ENCODE results near the gene C11orf58.

C11orf58 gene

DNA sequence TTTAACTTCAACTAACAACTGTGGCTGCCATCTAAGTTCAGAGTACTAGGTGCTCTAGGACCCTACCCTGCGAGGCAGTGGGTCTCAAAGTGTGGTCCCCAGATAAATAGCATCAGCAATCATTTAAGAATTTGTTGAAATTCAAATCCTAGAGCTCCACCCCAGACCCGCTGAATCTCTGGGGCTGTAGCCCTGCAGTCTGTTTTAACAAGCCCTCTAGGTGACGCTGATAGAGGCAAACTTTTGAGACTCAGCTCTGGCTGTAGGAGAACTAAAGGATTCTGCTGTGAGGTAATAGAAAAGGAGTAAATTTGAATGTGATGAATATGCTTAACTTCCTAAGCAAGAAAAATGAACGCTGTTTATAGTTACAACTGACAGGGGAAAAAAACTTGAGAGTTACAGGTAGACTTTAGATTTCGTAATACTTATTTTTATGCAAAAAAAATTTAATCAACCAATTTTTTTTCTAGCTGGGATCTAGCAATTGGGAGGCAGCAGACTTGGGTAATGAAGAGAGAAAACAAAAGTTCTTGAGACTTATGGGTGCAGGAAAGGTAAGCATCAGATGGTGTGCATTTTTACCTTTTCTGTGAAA, 5.8 kb downstream of the C11orf58 start:
- Histone ChIP-seq H3K9me3 (ENCODE audit: severe bottlenecking) (no peaks in the 10 kb centered on the region), H3K36me3 (peaks cover 73% of the 10 kb centered on the region)

GRCh38 chr11:16745950-16746605, 7.6 kb downstream of the C11orf58 start:
- H3K27me3 ChIP-seq (ENCODE audit: insufficient read depth, low read depth, severe bottlenecking), result no peaks in the 10 kb centered on the region
- no peak overlapping the region for H3K4me3 ChIP-seq (ENCODE audit: low read depth, low read length)
- no peak overlapping the region for H3K27ac ChIP-seq
- no peaks in the 10 kb centered on the region for H3K9me3 ChIP-seq (ENCODE audit: severe bottlenecking)
- peaks cover 86% of the 10 kb centered on the region for H3K36me3 ChIP-seq
- no peak for DNase-seq
- TF ChIP-seq CTCF (IDR thresholded peaks at IDR 0.05; ENCODE audit: low read depth, low read length), result no peak

More for the DNA sequence above, 5.8 kb downstream of the C11orf58 start:
- Histone ChIP-seq H3K27me3 (ENCODE audit: insufficient read depth, low read depth, severe bottlenecking) (no peaks in the 10 kb centered on the region), H3K27ac (no peak overlapping the region), H3K4me3 (ENCODE audit: low read depth, low read length) (no peak overlapping the region)
- no peak for TF ChIP-seq CTCF (IDR thresholded peaks at IDR 0.05; ENCODE audit: low read depth, low read length)
- DNase-seq, result no peak

- peaks cover 100% of the 10 kb centered on the region for H3K36me3 ChIP-seq
- no peaks in the 10 kb centered on the region for H3K27me3 ChIP-seq (ENCODE audit: insufficient read depth, low read depth, severe bottlenecking)
- no peak for TF ChIP-seq CTCF (IDR thresholded peaks at IDR 0.05; ENCODE audit: low read depth, low read length)
- no peak for DNase-seq
- no peaks in the 10 kb centered on the region for H3K9me3 ChIP-seq (ENCODE audit: severe bottlenecking)
- no peak overlapping the region for H3K27ac ChIP-seq
- no peak overlapping the region for H3K4me3 ChIP-seq (ENCODE audit: low read depth, low read length)
These were observed 10.6 kb downstream of the C11orf58 start for GRCh38 chr11:16749092-16749491.

DNA sequence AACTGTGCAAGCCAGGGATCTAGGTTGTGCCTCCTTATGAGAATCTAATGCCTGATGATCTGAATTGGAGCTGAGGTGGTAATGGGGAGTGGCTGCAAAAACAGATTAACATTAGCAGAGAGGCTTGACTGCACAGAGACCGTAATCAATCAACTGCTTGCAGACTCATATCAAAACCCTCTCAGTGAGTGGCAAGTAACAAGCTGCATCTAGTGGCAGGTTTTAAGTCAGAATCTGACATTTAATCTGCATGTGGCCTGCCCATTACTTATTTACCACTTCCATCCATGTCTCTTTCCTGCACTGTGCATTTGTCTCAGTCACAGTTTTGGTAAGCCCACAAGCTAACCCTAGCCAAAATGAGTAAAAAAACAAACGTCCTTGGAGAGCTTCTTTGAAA, 11.2 kb downstream of the C11orf58 start:
- no peaks in the 10 kb centered on the region for H3K27me3 ChIP-seq (ENCODE audit: insufficient read depth, low read depth, severe bottlenecking)
- no peak for TF ChIP-seq CTCF (IDR thresholded peaks at IDR 0.05; ENCODE audit: low read depth, low read length)
- H3K9me3 ChIP-seq (ENCODE audit: severe bottlenecking), result no peaks in the 10 kb centered on the region
- no peak for DNase-seq
- H3K36me3 ChIP-seq, result peaks cover 97% of the 10 kb centered on the region
- H3K27ac ChIP-seq, result no peak overlapping the region
- no peak overlapping the region for H3K4me3 ChIP-seq (ENCODE audit: low read depth, low read length)

DNA sequence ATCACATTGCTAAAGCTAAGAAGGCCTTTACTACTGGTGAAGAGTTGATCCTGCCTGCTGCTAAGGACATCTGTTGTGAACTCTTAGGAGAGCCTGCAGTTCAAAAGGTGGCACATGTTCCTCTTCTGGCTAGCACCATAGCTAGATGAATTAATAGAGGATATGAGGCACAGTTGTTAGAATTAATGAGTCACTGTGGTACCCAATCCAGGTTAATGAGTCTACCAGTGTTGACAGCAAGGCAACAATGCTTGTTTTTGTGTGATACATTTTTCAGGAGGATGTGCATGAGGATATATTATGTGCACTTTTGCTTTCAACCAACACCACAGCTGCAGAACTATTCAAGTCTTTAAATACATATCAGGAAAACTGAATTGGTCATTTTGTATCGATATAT, 12.0 kb downstream of the C11orf58 start:
- no peak for DNase-seq
- Histone ChIP-seq H3K9me3 (ENCODE audit: severe bottlenecking) (no peaks in the 10 kb centered on the region), H3K27me3 (ENCODE audit: insufficient read depth, low read depth, severe bottlenecking) (no peaks in the 10 kb centered on the region), H3K36me3 (peaks cover 93% of the 10 kb centered on the region), H3K4me3 (ENCODE audit: low read depth, low read length) (no peak overlapping the region), H3K27ac (no peak overlapping the region)
- no peak for TF ChIP-seq CTCF (IDR thresholded peaks at IDR 0.05; ENCODE audit: low read depth, low read length)
